ENCODE results near the gene CNDP2. TPM values are rescaled to one million over a fixed set of nuclear protein-coding genes. Genes with fewer than 3 reads are reported as not detected.

The CNDP2 gene
- total RNA-seq, 1 donor from 2014 or later = 182 TPM

DNA sequence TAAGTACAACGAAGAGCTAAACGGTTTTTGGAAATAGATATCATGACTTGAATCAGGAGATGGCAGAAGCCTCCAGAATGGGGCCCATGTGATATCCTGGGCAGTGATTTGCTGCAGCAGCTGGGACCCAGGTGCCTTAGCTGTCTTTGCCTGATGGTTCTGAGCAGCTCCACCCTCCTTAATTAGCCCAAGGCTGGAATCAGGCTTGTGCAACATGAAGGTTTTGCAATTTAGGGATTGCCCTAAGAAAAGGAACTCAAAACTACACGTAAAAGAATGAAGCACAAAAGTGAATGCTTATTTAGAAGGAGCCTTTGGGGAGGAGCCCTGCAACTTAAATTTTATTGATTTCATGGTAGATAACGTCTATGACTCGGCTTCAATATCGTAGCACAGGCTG is 17.3 kb upstream of the CNDP2 start:
- Mint-ChIP-seq H3K36me3 (ENCODE audit: insufficient read depth) (no peaks in the 10 kb centered on the region), H3K4me3 (ENCODE audit: low read depth) (no peak overlapping the region), H3K4me1 (ENCODE audit: low read depth) (peaks cover 4% of the 10 kb centered on the region), H3K27ac (no peak overlapping the region), H3K9me3 (ENCODE audit: low read depth) (no peaks in the 10 kb centered on the region), H3K27me3 (no peaks in the 10 kb centered on the region)
- TF ChIP-seq CTCF (IDR thresholded peaks at IDR 0.05; ENCODE audit: unreplicated experiment) = no peak
- DNase-seq (ENCODE audit: low spot score, unreplicated experiment) = no peak

GRCh38 chr18:74479486-74480148 is 16.5 kb upstream of the CNDP2 start:
- Mint-ChIP-seq H3K9me3 (ENCODE audit: low read depth) (no peaks in the 10 kb centered on the region), H3K27ac (no peak overlapping the region)
- no peak for TF ChIP-seq CTCF (IDR thresholded peaks at IDR 0.05; ENCODE audit: unreplicated experiment)

GRCh38 chr18:74480149-74480651 is 16.0 kb upstream of the CNDP2 start:
- H3K27me3 Mint-ChIP-seq = no peaks in the 10 kb centered on the region
- DNase-seq (ENCODE audit: low spot score, unreplicated experiment) = no peak
- H3K36me3 Mint-ChIP-seq (ENCODE audit: insufficient read depth) = no peaks in the 10 kb centered on the region
- H3K4me1 Mint-ChIP-seq (ENCODE audit: low read depth) = peaks cover 4% of the 10 kb centered on the region
- H3K9me3 Mint-ChIP-seq (ENCODE audit: low read depth) = no peaks in the 10 kb centered on the region
- H3K27ac Mint-ChIP-seq = no peak overlapping the region
- H3K4me3 Mint-ChIP-seq (ENCODE audit: low read depth) = no peak overlapping the region
- TF ChIP-seq CTCF (IDR thresholded peaks at IDR 0.05; ENCODE audit: unreplicated experiment) = no peak

More at GRCh38 chr18:74479486-74480148, 16.5 kb upstream of the CNDP2 start:
- DNase-seq (ENCODE audit: low spot score, unreplicated experiment) = no peak
- no peaks in the 10 kb centered on the region for H3K36me3 Mint-ChIP-seq (ENCODE audit: insufficient read depth)
- no peaks in the 10 kb centered on the region for H3K27me3 Mint-ChIP-seq
- H3K4me1 Mint-ChIP-seq (ENCODE audit: low read depth) = peaks cover 4% of the 10 kb centered on the region
- H3K4me3 Mint-ChIP-seq (ENCODE audit: low read depth) = no peak overlapping the region

DNA sequence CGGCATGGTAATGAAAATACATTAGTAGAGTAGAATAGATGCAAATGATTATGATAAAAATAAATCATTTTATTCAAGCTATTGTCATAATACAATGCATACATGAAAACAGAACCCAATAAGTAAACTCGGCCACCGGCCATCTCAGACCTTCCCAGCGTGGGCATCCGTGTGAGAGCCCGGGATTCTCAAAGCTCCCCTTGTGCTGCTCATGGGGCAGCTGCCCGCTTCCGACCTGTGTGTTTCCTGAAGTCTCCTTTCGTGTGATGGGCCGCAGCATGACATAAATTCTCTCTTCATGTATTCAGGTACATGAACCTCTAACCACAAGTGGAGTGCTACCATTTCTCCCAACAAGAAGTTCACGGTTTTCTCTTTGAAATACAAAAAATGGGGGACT is 13.5 kb upstream of the CNDP2 start:
- H3K27ac Mint-ChIP-seq = no peak overlapping the region
- peaks cover 4% of the 10 kb centered on the region for H3K4me1 Mint-ChIP-seq (ENCODE audit: low read depth)
- H3K27me3 Mint-ChIP-seq = no peaks in the 10 kb centered on the region
- no peaks in the 10 kb centered on the region for H3K9me3 Mint-ChIP-seq (ENCODE audit: low read depth)
- TF ChIP-seq CTCF (IDR thresholded peaks at IDR 0.05; ENCODE audit: unreplicated experiment) = no peak
- no peak overlapping the region for H3K4me3 Mint-ChIP-seq (ENCODE audit: low read depth)
- no peak for DNase-seq (ENCODE audit: low spot score, unreplicated experiment)
- no peaks in the 10 kb centered on the region for H3K36me3 Mint-ChIP-seq (ENCODE audit: insufficient read depth)

DNA sequence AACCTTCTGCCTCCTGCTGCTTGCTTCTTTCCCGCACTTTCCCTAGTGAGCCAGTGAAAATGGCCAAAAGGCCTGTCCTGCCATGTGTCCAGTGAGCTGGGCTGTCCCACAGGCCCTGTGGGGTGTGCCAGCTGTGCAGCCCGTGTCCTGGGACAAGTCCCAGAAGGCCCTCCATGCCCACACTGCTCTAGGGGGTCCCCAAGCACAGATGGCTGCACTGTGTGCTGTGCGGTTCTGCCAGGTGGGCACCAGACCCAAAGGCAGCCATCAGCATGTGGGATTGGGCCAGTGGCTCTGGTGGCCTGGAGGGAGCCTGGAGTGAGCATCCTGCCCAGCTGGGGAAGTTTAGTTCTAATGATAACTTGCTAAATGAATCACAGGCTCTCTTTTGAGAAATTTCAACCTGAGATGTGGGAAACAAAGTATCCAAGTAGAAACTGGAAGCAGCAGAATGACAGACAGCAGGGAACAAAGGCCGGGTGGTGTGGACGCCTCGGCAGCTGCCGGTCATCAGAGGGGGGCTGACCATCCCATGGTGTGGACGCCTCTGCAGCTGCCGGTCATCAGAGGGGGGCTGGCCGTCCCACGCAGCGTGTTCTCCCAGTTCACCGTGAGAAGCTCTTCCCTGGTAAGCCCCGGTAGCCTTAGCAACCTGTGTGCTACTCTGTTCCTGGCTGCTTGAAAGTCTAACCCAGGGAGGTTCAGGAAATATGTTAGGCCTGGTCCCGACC is 9.9 kb upstream of the CNDP2 start:
- H3K4me3 Mint-ChIP-seq (ENCODE audit: low read depth) = no peak overlapping the region
- peaks cover 3% of the 10 kb centered on the region for H3K27me3 Mint-ChIP-seq
- H3K27ac Mint-ChIP-seq = no peak overlapping the region
- no peaks in the 10 kb centered on the region for H3K9me3 Mint-ChIP-seq (ENCODE audit: low read depth)
- H3K4me1 Mint-ChIP-seq (ENCODE audit: low read depth) = no peaks in the 10 kb centered on the region
- no peaks in the 10 kb centered on the region for H3K36me3 Mint-ChIP-seq (ENCODE audit: insufficient read depth)
- DNase-seq (ENCODE audit: low spot score, unreplicated experiment) = no peak
- no peak for TF ChIP-seq CTCF (IDR thresholded peaks at IDR 0.05; ENCODE audit: unreplicated experiment)

Measured in progenitor cell of endocrine pancreas (in vitro differentiated cells).